ENCODE data around the gene PUM2. TPM values are rescaled to one million over a fixed set of nuclear protein-coding genes. Genes with fewer than 3 reads are reported as not detected.

PUM2 gene
- total RNA-seq, 4 donors from 2014 or later = 26.0 to 36.4 (median 29.6) TPM

DNA sequence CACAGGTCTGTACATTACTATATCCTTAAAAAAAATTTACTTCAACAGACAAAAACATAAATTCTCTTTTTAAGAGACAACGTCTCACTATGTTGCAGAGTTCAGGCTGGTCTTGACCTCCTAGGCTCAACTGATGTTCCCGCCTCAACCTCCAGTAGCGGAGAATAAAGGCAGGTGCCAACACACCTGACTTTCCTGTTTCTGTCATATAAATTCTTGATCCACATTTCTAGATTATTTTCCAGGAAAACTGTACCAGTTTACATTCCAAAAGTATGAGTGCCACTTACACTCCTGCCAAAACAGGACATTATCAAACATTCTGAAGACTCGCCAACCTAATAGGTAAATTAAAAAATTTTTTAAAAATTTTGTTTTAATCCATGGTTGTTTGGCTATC lies 48.6 kb downstream of the PUM2 start:
- ATAC-seq = no peak
- H3K9me3 ChIP-seq = no peaks in the 10 kb centered on the region
- no peak overlapping the region for H3K27ac ChIP-seq
- in situ Hi-C loops (cut with MboI; ENCODE audit: low sequenced_read_pairs in 4 of 4) = no loop called here
- TF ChIP-seq, protein P1, sequence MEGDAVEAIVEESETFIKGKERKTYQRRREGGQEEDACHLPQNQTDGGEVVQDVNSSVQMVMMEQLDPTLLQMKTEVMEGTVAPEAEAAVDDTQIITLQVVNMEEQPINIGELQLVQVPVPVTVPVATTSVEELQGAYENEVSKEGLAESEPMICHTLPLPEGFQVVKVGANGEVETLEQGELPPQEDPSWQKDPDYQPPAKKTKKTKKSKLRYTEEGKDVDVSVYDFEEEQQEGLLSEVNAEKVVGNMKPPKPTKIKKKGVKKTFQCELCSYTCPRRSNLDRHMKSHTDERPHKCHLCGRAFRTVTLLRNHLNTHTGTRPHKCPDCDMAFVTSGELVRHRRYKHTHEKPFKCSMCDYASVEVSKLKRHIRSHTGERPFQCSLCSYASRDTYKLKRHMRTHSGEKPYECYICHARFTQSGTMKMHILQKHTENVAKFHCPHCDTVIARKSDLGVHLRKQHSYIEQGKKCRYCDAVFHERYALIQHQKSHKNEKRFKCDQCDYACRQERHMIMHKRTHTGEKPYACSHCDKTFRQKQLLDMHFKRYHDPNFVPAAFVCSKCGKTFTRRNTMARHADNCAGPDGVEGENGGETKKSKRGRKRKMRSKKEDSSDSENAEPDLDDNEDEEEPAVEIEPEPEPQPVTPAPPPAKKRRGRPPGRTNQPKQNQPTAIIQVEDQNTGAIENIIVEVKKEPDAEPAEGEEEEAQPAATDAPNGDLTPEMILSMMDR (IDR thresholded peaks at IDR 0.05 in 4 of 5, conservative IDR thresholded peaks at IDR 0.05 in 1 of 5) = no peak
- no peak for TF ChIP-seq POLR2A (IDR thresholded peaks at IDR 0.05)
- H3K27me3 ChIP-seq = no peaks in the 10 kb centered on the region
- DNase-seq = no peak
- H3K4me1 ChIP-seq = no peaks in the 10 kb centered on the region
- H3K36me3 ChIP-seq = peaks cover 0 to 36% of the 10 kb centered on the region in 2 donors
- intact Hi-C loops (cut with DNase I; ENCODE audit: low total_unique reads) = no loop called here
- no peak overlapping the region for H3K4me3 ChIP-seq

- H3K27ac ChIP-seq = no peak overlapping the region
- no peak overlapping the region for H3K4me3 ChIP-seq
- no peak for DNase-seq
- intact Hi-C loops (cut with DNase I; ENCODE audit: low total_unique reads) (no loop called here), in situ Hi-C loops (cut with MboI; ENCODE audit: low sequenced_read_pairs in 4 of 4) (no loop called here)
- no peaks in the 10 kb centered on the region for H3K4me1 ChIP-seq
- no peak for ATAC-seq
- H3K36me3 ChIP-seq = peaks cover 0 to 30% of the 10 kb centered on the region in 2 donors
- TF ChIP-seq, protein P1 (IDR thresholded peaks at IDR 0.05 in 4 of 5, conservative IDR thresholded peaks at IDR 0.05 in 1 of 5) = no peak
- TF ChIP-seq POLR2A (IDR thresholded peaks at IDR 0.05) = no peak
- no peaks in the 10 kb centered on the region for H3K9me3 ChIP-seq
- no peaks in the 10 kb centered on the region for H3K27me3 ChIP-seq
Observed at GRCh38 chr2:20300656-20301055, 50.0 kb downstream of the PUM2 start.

- no peaks in the 10 kb centered on the region for H3K4me1 ChIP-seq
- peaks cover 0 to 35% of the 10 kb centered on the region in 2 donors for H3K36me3 ChIP-seq
- ATAC-seq (no peak), DNase-seq (no peak)
- in situ Hi-C loops (cut with MboI; ENCODE audit: low sequenced_read_pairs in 4 of 4) = no loop called here
- H3K4me3 ChIP-seq = no peak overlapping the region
- no peaks in the 10 kb centered on the region for H3K9me3 ChIP-seq
- intact Hi-C loops (cut with DNase I; ENCODE audit: low total_unique reads) = no loop called here
- TF ChIP-seq, protein P1 (IDR thresholded peaks at IDR 0.05 in 4 of 5, conservative IDR thresholded peaks at IDR 0.05 in 1 of 5) = no peak
- H3K27me3 ChIP-seq = no peaks in the 10 kb centered on the region
- H3K27ac ChIP-seq = no peak overlapping the region
Observed at GRCh38 chr2:20299113-20299512, 51.5 kb downstream of the PUM2 start.

GRCh38 chr2:20294231-20294630 lies 56.4 kb downstream of the PUM2 start:
- H3K4me1 ChIP-seq = no peaks in the 10 kb centered on the region
- ATAC-seq (no peak), DNase-seq (no peak)
- TF ChIP-seq POLR2A (IDR thresholded peaks at IDR 0.05) = no peak
- TF ChIP-seq, protein P1 (IDR thresholded peaks at IDR 0.05 in 4 of 5, conservative IDR thresholded peaks at IDR 0.05 in 1 of 5) = no peak
- H3K27me3 ChIP-seq = no peaks in the 10 kb centered on the region
- H3K9me3 ChIP-seq = no peaks in the 10 kb centered on the region
- in situ Hi-C loops (cut with MboI; ENCODE audit: low sequenced_read_pairs in 4 of 4) = no loop called here
- H3K4me3 ChIP-seq = no peak overlapping the region
- no peak overlapping the region for H3K27ac ChIP-seq
- intact Hi-C loops (cut with DNase I; ENCODE audit: low total_unique reads) = no loop called here
- H3K36me3 ChIP-seq = peaks cover 0 to 48% of the 10 kb centered on the region in 2 donors

GRCh38 chr2:20292984-20293383 lies 57.7 kb downstream of the PUM2 start:
- H3K27ac ChIP-seq = no peak overlapping the region
- ATAC-seq = no peak
- H3K9me3 ChIP-seq = no peaks in the 10 kb centered on the region
- no peak overlapping the region for H3K4me3 ChIP-seq
- intact Hi-C loops (cut with DNase I; ENCODE audit: low total_unique reads) = no loop called here
- H3K27me3 ChIP-seq = no peaks in the 10 kb centered on the region
- H3K36me3 ChIP-seq = peaks cover 0 to 56% of the 10 kb centered on the region in 2 donors
- TF ChIP-seq, protein P1 (IDR thresholded peaks at IDR 0.05 in 4 of 5, conservative IDR thresholded peaks at IDR 0.05 in 1 of 5) = no peak
- no peak for TF ChIP-seq POLR2A (IDR thresholded peaks at IDR 0.05)
- no peak for DNase-seq
- no peaks in the 10 kb centered on the region for H3K4me1 ChIP-seq
- in situ Hi-C loops (cut with MboI; ENCODE audit: low sequenced_read_pairs in 4 of 4) = no loop called here

Data from gastrocnemius medialis (tissue), 4 donors.